Peyer's patch (tissue), 4 donors: ENCODE results near the gene SLC6A18.

Source experiments
- POLR2A ChIP-seq, 2 donors: fragments of 450-650 bp; IDR thresholded peaks; one replicate each; pipeline ENCODE4 v1.5.1; 2017; ENCODE audit warnings: antibody characterized with exemption in 2 of 2, mild to moderate bottlenecking in 2 of 2, moderate library complexity in 2 of 2
- TF ChIP-seq, protein P1 (sequence below), 6 experiments: fragments of 450-650 bp in 4 of 6; fragments of 200-600 bp in 2 of 6; sonication (generic) in 1 of 6; IDR thresholded peaks; one replicate each; pipeline ENCODE4 v1.5.1; 2017 to 2019; ENCODE audit warnings: antibody characterized with exemption in 6 of 6, mild to moderate bottlenecking in 3 of 6, moderate library complexity in 1 of 6

DNA sequence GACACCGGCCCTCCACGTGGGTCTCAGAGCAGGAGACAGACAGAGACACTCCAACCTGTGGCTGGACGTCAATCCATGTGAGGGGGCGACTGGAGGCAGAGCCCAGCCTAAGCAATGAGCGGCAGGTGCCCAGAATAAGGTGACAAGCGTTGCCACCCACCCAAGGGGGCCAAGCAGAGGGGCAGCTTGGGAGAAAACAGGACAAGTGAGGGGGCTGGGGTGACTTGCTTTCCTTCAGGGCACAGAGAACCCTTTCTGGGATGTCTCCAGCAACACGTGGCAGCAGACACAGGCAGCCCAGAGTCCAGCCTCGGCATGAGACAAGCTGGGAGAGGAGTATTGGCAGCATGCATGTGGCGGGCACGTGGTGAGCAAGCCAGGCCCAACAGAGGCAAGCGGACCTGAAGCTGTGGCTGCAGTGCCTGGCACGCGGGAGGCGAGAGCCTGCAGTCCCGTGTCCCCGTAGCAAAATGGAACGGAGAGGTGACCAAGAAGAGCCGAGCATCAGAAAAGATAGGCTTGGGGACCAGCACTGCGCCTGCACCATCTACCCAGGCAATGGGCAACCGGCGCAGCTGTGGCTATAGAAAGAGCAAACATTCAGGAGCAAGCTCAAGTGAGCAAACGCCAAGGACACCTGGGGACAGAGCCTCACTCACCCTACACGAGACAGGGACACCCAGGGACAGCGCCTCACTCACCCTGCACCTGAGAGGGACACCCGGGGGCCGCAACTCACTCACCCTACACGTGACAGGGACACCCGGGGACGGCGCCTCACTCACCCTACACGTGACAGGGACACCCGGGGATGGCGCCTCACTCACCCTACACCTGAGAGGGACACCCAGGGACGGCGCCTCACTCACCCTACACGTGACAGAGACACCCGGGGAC lies 63.5 kb downstream of the SLC6A18 start:
- TF ChIP-seq, protein P1, sequence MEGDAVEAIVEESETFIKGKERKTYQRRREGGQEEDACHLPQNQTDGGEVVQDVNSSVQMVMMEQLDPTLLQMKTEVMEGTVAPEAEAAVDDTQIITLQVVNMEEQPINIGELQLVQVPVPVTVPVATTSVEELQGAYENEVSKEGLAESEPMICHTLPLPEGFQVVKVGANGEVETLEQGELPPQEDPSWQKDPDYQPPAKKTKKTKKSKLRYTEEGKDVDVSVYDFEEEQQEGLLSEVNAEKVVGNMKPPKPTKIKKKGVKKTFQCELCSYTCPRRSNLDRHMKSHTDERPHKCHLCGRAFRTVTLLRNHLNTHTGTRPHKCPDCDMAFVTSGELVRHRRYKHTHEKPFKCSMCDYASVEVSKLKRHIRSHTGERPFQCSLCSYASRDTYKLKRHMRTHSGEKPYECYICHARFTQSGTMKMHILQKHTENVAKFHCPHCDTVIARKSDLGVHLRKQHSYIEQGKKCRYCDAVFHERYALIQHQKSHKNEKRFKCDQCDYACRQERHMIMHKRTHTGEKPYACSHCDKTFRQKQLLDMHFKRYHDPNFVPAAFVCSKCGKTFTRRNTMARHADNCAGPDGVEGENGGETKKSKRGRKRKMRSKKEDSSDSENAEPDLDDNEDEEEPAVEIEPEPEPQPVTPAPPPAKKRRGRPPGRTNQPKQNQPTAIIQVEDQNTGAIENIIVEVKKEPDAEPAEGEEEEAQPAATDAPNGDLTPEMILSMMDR (IDR thresholded peaks at IDR 0.05), result no peak
- no peak for TF ChIP-seq POLR2A (IDR thresholded peaks at IDR 0.05)
